Adrenal gland (tissue), 12 donors: Measurements from ENCODE around the gene MTG2. TPM values are rescaled to one million over a fixed set of nuclear protein-coding genes. Genes with fewer than 3 reads are reported as not detected.

ENCODE experiments used
- DNase-seq, 7 donors: peaks; one replicate each; pipeline ENCODE4 v3.0.0-alpha.2; 2019 to 2020
- H3K27ac ChIP-seq, 5 donors: fragments of 200-600 bp; sonication (generic) in 4 of 5; 1 replicate in 3 of 5; 2 replicates in 2 of 5; pipeline versions ENCODE4 v1.5.1 to v1.8.0; 2016 to 2020; ENCODE audit warnings: mild to moderate bottlenecking in 1 of 5
- H3K27me3 ChIP-seq: fragments of 200-600 bp; 2 replicates; pipeline ENCODE4 v1.8.0; 2021
- H3K36me3 ChIP-seq, 2 donors: fragments of 200-600 bp; replicated peaks in 1 of 2; 1 replicate in 1 of 2; 2 replicates in 1 of 2; pipeline versions ENCODE4 v1.5.1 to v1.8.0; 2018 to 2022
- H3K4me1 ChIP-seq, 2 donors: fragments of 200-600 bp; replicated peaks in 1 of 2; 1 replicate in 1 of 2; 2 replicates in 1 of 2; pipeline versions ENCODE4 v1.5.1 to v1.8.0; 2018 to 2021
- H3K4me3 ChIP-seq, 4 donors: fragments of 200-600 bp; sonication (generic) in 3 of 4; one replicate each; pipeline ENCODE4 v1.5.1; 2016 to 2018
- H3K9me3 ChIP-seq, 3 donors: fragments of 200-600 bp; sonication (generic) in 1 of 3; replicated peaks in 1 of 3; 1 replicate in 2 of 3; 2 replicates in 1 of 3; pipeline versions ENCODE4 v1.5.1 to v1.8.0; 2016 to 2021
- CTCF ChIP-seq, 6 experiments: fragments of 450-650 bp in 4 of 6; fragments of 200-600 bp in 2 of 6; sonication (generic) in 1 of 6; IDR thresholded peaks; 1 replicate in 5 of 6; 2 replicates in 1 of 6; pipeline versions ENCODE4 v1.5.1 to v1.8.0; 2016 to 2021; ENCODE audit warnings: antibody characterized with exemption in 6 of 6, mild to moderate bottlenecking in 2 of 6, moderate library complexity in 1 of 6
- POLR2A ChIP-seq, 2 donors: fragments of 450-650 bp; IDR thresholded peaks; one replicate each; pipeline ENCODE4 v1.6.1; 2017; ENCODE audit warnings: antibody characterized with exemption in 2 of 2, mild to moderate bottlenecking in 2 of 2, moderate library complexity in 1 of 2
- WGBS, 4 donors: extraction: QIAGEN DNeasy Blood & Tissue Kit in 2 of 4; methylation state at CpG; one replicate each; pipeline versions ENCODE4 v1.1.5 to v1.1.7; 2013 to 2017; 5-methylcytosine and 5-hydroxymethylcytosine counted together
- intact Hi-C, 2 donors: fragments of 100-400 bp; cut with DNase I; formaldehyde crosslinking; loops; one replicate each; pipeline versions ENCODE4 v1.14.1 to v1.15.0; 2022 to 2023
- polyA plus RNA-seq, 3 donors: library from polyadenylated mRNA; stranded (reverse); fragments of 200-250 nt in 2 of 3; fragments of 350-450 nt in 1 of 3; fragmentation: Illumina TruSeq in 1 of 3; extraction: RNeasy Lipid Tissue Mini Kit (QIAGEN cat#74804) in 1 of 3; gene quantifications; one replicate each; pipeline ENCODE4 v1.2.3, GENCODE V29; 2013 to 2014
- total RNA-seq, 9 donors: library from RNA; depleted of rRNA in 4 of 9; stranded (reverse); fragments of >200 nt in 4 of 9; fragments of 120-200 nt in 1 of 9; fragmentation: NEBNext Ultra II Directional in 1 of 9; extraction: Animal tissue kit (Norgen Biotek cat#: 25700) in 1 of 9; gene quantifications; one replicate each; pipeline versions ENCODE4 v1.1.0 to v1.2.4, GENCODE V29; 2013 to 2023
- donor health status: healthy with polysubstance abuse.
- donor health status: Bipolar disorder and iron deficiency.
- donor health status: DM: yes; HTN: yes; CAD: no.
- donor health status: DM: no; HTN: no; CAD: no.
- donor health status: DM: no; HTN: no; CAD: no.
- donor health status: DM: yes; HTN: yes; CAD: no.

The MTG2 gene
- total and polyA plus RNA-seq, 12 donors = 11.5 to 90.4 (median 47.2) TPM

GRCh38 chr20:62197311-62197710, 14.5 kb downstream of the MTG2 start:
- intact Hi-C loops = no loop called here

DNA sequence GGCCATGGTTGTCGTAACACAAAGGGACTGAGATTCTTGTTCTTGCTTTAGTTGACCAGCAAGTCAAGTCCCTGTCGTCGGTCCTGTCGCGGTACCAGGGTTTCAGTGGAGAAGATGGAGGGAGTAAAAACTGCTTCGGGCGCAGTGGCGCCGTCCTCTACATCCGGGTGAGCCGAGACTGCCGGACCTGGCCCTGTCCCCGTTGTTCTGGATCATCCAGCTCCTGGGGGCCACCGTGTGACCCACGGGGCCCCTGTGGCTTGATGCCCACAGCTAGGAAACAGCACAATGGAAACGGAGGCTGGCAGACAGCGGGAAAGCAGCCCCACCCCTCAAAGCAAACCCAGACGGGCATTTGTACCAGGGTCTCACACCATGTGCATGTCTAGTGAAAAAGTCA, 15.0 kb downstream of the MTG2 start:
- 89 to 96% (median 92%) methylated on average over 15 to 18 of the region's 18 CpGs for WGBS, 4 donors
- no peaks in the 10 kb centered on the region for H3K4me1 ChIP-seq
- no peak for TF ChIP-seq CTCF (IDR thresholded peaks at IDR 0.05)
- no peak for TF ChIP-seq POLR2A (IDR thresholded peaks at IDR 0.05)
- no peak overlapping the region for H3K27ac ChIP-seq
- H3K4me3 ChIP-seq = no peak overlapping the region
- H3K27me3 ChIP-seq = no peaks in the 10 kb centered on the region
- no peaks in the 10 kb centered on the region for H3K9me3 ChIP-seq
- intact Hi-C loops = no loop called here
- H3K36me3 ChIP-seq = peaks cover 0 to 60% of the 10 kb centered on the region in 2 donors
- no peak for DNase-seq

More at GRCh38 chr20:62197311-62197710, 14.5 kb downstream of the MTG2 start:
- peaks cover 0 to 60% of the 10 kb centered on the region in 2 donors for H3K36me3 ChIP-seq
- no peaks in the 10 kb centered on the region for H3K9me3 ChIP-seq
- no peak overlapping the region for H3K27ac ChIP-seq
- no peak for TF ChIP-seq POLR2A (IDR thresholded peaks at IDR 0.05)
- TF ChIP-seq CTCF (IDR thresholded peaks at IDR 0.05) = no peak
- H3K4me3 ChIP-seq = no peak overlapping the region
- H3K4me1 ChIP-seq = no peaks in the 10 kb centered on the region
- 86 to 95% (median 91%) methylated on average over 9 of the region's 9 CpGs for WGBS, 4 donors
- H3K27me3 ChIP-seq = no peaks in the 10 kb centered on the region
- no peak for DNase-seq

DNA sequence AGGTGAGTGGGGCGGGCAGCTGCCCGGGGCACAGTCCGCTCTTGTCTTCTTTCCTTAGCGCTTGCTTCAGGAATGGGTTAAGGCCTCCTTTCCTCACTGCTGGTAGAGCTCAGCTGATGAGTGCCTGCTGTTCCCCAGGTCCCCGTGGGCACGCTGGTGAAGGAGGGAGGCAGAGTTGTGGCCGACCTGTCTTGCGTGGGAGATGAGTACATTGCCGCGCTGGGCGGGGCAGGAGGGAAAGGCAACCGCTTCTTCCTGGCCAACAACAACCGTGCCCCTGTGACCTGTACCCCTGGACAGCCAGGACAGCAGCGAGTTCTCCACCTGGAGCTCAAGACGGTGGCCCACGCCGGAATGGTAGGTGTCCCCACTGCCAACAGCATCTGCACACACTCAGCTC, 15.7 kb downstream of the MTG2 start:
- intact Hi-C loops = no loop called here
- Histone ChIP-seq H3K9me3 (no peaks in the 10 kb centered on the region), H3K4me3 (no peak overlapping the region), H3K4me1 (no peaks in the 10 kb centered on the region), H3K27ac (no peak overlapping the region), H3K27me3 (no peaks in the 10 kb centered on the region), H3K36me3 (peaks cover 0 to 62% of the 10 kb centered on the region in 2 donors)
- TF ChIP-seq POLR2A (IDR thresholded peaks at IDR 0.05) (no peak), CTCF (IDR thresholded peaks at IDR 0.05) (no peak)
- 92 to 96% (median 95%) methylated on average over 17 of the region's 17 CpGs for WGBS, 4 donors
- no peak for DNase-seq

DNA sequence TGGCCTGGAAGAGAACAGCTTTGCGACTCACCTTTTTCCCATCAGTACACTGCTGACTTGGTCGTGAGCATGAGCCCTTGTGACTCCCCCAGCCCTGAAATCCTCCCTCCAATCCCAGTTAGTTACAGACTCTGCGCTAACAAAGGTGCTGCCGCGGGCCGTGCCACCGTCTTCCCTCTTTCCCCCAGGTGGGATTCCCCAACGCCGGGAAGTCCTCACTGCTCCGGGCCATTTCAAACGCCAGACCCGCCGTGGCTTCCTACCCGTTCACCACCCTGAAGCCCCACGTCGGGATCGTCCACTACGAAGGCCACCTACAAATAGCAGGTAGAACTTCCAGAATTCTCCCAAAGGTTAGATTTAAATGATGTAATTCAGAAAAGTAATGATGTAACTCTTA, 16.1 kb downstream of the MTG2 start:
- TF ChIP-seq CTCF (IDR thresholded peaks at IDR 0.05) (no peak), POLR2A (IDR thresholded peaks at IDR 0.05) (no peak)
- 95 to 97% (median 97%) methylated on average over 18 of the region's 18 CpGs for whole genome bisulfite sequencing, 4 donors
- no peaks in the 10 kb centered on the region for H3K4me1 ChIP-seq
- no peaks in the 10 kb centered on the region for H3K9me3 ChIP-seq
- intact Hi-C loops = no loop called here
- H3K4me3 ChIP-seq = no peak overlapping the region
- no peaks in the 10 kb centered on the region for H3K27me3 ChIP-seq
- H3K27ac ChIP-seq = no peak overlapping the region
- no peak for DNase-seq
- peaks cover 0 to 60% of the 10 kb centered on the region in 2 donors for H3K36me3 ChIP-seq
